ENCODE data around the gene VPS33A.

Gene VPS33A

GRCh38 chr12:122250047-122250446 lies 16.2 kb downstream of the VPS33A start:
- no peak for DNase-seq

GRCh38 chr12:122245553-122245952 lies 20.7 kb downstream of the VPS33A start:
- no peak for DNase-seq

GRCh38 chr12:122244565-122245371 lies 21.5 kb downstream of the VPS33A start:
- DNase-seq: no peak

GRCh38 chr12:122243965-122244364 lies 22.3 kb downstream of the VPS33A start:
- DNase-seq: no peak

GRCh38 chr12:122238861-122239260 lies 27.4 kb downstream of the VPS33A start:
- no peak for DNase-seq

GRCh38 chr12:122235741-122236140 lies 30.6 kb downstream of the VPS33A start:
- no peak for DNase-seq

- no peak for DNase-seq
Measured at GRCh38 chr12:122232691-122233090, 33.6 kb downstream of the VPS33A start.

GRCh38 chr12:122230798-122231197 lies 35.5 kb downstream of the VPS33A start:
- DNase-seq: no peak

- DNase-seq: no peak
Measured at GRCh38 chr12:122228092-122228491, 38.2 kb downstream of the VPS33A start.

- DNase-seq: no peak
Measured at GRCh38 chr12:122227341-122227740, 39.0 kb downstream of the VPS33A start.

- DNase-seq: no peak
Measured at GRCh38 chr12:122226366-122227125, 39.7 kb downstream of the VPS33A start.

GRCh38 chr12:122225683-122226365 lies 40.5 kb downstream of the VPS33A start, which contains the start of gene DIABLO:
TSS of gene DIABLO (minus strand) at chr12:122226052. CDS start at chr12:122226014, 38 bp downstream.
- peak; percentile 70 for DNase-seq

- DNase-seq: no peak
Measured at GRCh38 chr12:122216445-122216844, 49.8 kb downstream of the VPS33A start.

GRCh38 chr12:122215771-122216170 lies 50.5 kb downstream of the VPS33A start:
- no peak for DNase-seq

GRCh38 chr12:122208073-122208820 lies 58.0 kb downstream of the VPS33A start:
- no peak for DNase-seq

GRCh38 chr12:122207391-122207790 lies 58.9 kb downstream of the VPS33A start:
- DNase-seq: no peak

- no peak for DNase-seq
Measured at GRCh38 chr12:122206976-122207375, 59.3 kb downstream of the VPS33A start.

- DNase-seq: no peak
Measured at GRCh38 chr12:122206111-122206881, 60.0 kb downstream of the VPS33A start.

GRCh38 chr12:122205053-122205925 lies 61.0 kb downstream of the VPS33A start:
- no peak for DNase-seq

- no peak for DNase-seq
Measured at GRCh38 chr12:122204167-122205052, 61.9 kb downstream of the VPS33A start.
